ENCODE measurements around the gene FOXB1.

FOXB1 gene

DNA sequence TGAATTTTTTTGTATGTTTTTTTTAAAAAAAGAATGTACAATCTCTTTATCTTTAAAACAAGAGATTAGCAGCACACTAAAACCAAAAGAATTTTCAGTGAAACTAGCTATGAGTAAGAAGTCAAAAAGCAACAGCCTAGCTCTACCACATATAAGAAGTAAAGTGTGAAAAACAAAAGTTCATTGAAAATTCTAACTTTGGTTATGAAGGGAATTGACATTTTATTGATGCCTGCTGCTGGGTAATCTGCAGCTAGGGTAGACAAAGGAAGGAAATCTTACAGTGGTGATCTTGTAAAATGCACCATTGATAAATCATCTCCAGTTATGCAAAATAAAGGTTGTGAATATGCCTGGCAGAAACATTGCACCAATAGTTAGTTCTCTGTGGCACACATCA is 37.8 kb upstream of the FOXB1 start:
- no peak overlapping the region for H3K27ac Mint-ChIP-seq
- peaks cover 52% of the 10 kb centered on the region for H3K9me3 Mint-ChIP-seq
- no peak overlapping the region for H3K4me3 Mint-ChIP-seq
- no peaks in the 10 kb centered on the region for H3K4me1 Mint-ChIP-seq
- peaks cover 31% of the 10 kb centered on the region for H3K36me3 Mint-ChIP-seq (ENCODE audit: low read depth)
- no peak for DNase-seq
- no peaks in the 10 kb centered on the region for H3K27me3 Mint-ChIP-seq (ENCODE audit: low read depth, poor library complexity)
- TF ChIP-seq, protein P1, sequence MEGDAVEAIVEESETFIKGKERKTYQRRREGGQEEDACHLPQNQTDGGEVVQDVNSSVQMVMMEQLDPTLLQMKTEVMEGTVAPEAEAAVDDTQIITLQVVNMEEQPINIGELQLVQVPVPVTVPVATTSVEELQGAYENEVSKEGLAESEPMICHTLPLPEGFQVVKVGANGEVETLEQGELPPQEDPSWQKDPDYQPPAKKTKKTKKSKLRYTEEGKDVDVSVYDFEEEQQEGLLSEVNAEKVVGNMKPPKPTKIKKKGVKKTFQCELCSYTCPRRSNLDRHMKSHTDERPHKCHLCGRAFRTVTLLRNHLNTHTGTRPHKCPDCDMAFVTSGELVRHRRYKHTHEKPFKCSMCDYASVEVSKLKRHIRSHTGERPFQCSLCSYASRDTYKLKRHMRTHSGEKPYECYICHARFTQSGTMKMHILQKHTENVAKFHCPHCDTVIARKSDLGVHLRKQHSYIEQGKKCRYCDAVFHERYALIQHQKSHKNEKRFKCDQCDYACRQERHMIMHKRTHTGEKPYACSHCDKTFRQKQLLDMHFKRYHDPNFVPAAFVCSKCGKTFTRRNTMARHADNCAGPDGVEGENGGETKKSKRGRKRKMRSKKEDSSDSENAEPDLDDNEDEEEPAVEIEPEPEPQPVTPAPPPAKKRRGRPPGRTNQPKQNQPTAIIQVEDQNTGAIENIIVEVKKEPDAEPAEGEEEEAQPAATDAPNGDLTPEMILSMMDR (IDR thresholded peaks at IDR 0.05), result no peak

DNA sequence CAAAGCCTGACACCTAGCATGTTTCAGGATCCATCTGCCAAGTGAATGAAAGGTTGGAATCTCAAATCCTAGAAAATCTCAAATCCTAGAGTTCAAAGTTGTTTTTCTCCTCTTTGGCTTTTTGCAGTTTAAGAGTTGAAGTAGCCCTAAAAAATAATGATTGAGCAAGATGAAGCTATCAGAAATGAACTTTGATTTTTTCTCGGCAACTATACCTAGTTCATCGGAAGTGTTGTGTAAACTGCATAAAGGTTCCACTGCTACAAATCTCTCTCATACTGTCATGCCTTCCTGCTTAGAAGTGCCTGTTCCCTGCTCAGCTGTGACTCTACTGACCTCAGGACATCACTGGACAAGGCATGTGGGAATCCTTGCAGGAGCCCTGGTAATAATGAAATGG is 35.8 kb upstream of the FOXB1 start:
- H3K4me1 Mint-ChIP-seq, result no peaks in the 10 kb centered on the region
- DNase-seq, result no peak
- H3K27ac Mint-ChIP-seq, result no peak overlapping the region
- peaks cover 17% of the 10 kb centered on the region for H3K36me3 Mint-ChIP-seq (ENCODE audit: low read depth)
- H3K9me3 Mint-ChIP-seq, result peaks cover 34% of the 10 kb centered on the region
- no peak overlapping the region for H3K4me3 Mint-ChIP-seq
- TF ChIP-seq, protein P1 (IDR thresholded peaks at IDR 0.05), result no peak
- no peaks in the 10 kb centered on the region for H3K27me3 Mint-ChIP-seq (ENCODE audit: low read depth, poor library complexity)

DNA sequence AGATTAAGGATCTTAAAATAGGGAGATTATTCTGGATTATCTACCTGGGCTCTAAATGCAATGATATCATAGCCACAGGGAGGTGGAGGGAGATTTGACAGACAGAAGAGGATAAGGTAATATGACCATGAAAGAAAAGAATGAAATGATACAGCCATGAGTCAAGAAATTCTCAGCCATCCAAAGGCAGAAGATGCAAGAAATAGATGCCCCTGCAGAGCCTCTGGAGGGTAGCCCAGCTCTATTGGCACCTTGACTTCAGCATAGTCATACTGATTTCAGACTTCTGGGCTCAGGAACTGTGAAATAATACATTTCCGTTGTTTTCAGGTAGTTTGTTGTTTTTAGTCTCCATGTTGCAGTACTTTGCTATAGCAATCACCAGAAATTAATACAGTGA is 31.9 kb upstream of the FOXB1 start:
- H3K4me1 Mint-ChIP-seq, result no peaks in the 10 kb centered on the region
- H3K4me3 Mint-ChIP-seq, result no peak overlapping the region
- H3K36me3 Mint-ChIP-seq (ENCODE audit: low read depth), result peaks cover 10% of the 10 kb centered on the region
- TF ChIP-seq, protein P1 (IDR thresholded peaks at IDR 0.05), result no peak
- peaks cover 16% of the 10 kb centered on the region for H3K9me3 Mint-ChIP-seq
- H3K27ac Mint-ChIP-seq, result no peak overlapping the region
- no peaks in the 10 kb centered on the region for H3K27me3 Mint-ChIP-seq (ENCODE audit: low read depth, poor library complexity)
- no peak for DNase-seq

DNA sequence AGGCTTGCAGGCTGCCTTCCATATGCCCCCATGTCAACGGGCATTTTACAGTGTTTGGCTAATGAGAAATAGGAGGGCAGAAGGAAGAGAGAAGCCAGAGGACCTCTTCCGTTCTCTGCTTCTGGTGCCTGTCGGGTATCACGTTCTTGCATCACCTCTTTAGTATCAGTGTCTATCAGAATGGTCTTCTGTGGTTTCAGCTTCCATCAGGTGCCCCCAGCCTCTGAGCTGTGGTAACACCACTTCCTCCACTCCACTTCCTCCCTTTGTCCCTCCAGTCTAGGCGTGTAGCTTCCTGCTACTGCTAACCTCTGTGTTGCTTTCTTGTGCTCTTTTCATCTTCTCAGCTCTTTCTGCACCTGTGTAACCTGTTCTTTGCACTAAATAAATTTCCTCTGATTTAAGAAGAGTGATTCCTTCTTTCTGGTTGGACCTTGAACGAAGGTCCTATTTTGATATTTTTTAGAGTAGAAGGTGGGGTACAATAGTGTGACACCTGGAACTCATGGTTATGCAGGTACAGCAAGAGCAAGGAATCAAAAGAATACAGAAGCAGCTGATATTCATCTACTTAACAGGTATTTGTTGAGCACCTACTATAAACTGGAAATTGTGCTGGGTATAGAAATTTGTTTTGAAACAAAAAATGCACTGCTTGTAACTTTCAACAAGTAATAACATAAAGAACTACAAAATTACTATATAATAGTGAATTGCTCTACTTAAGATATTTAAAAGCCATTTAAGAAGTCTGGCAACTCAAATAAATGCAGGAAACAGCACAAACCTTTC is 27.4 kb upstream of the FOXB1 start:
- H3K9me3 Mint-ChIP-seq, result peaks cover 22% of the 10 kb centered on the region
- no peak for DNase-seq
- H3K27me3 Mint-ChIP-seq (ENCODE audit: low read depth, poor library complexity), result no peaks in the 10 kb centered on the region
- H3K27ac Mint-ChIP-seq, result peak overlapping the region; percentile 10
- TF ChIP-seq, protein P1 (IDR thresholded peaks at IDR 0.05), result no peak
- H3K4me3 Mint-ChIP-seq, result no peak overlapping the region
- peaks cover 4% of the 10 kb centered on the region for H3K36me3 Mint-ChIP-seq (ENCODE audit: low read depth)
- no peaks in the 10 kb centered on the region for H3K4me1 Mint-ChIP-seq

DNA sequence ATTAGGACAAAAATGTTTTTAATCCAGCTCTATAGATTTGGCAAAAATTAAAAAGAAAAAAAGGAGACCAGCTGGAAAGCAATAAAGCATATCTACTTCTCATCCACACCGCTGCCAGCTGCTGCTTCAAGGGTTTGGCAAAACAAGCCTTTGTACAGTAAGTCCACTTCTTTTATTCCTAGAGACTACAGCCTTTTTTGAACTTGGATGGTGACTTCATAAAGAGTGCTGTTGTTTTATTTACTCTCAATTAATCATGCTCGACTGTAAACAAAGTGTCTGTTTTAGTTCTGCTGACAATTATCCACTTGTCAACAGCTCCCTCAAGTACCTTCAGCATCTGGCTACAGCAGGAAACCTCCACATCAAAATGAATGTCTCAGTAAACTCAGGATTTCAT is 12.3 kb upstream of the FOXB1 start:
- Mint-ChIP-seq H3K36me3 (ENCODE audit: low read depth) (peaks cover 4% of the 10 kb centered on the region), H3K27me3 (ENCODE audit: low read depth, poor library complexity) (peaks cover 31% of the 10 kb centered on the region), H3K27ac (no peak overlapping the region), H3K9me3 (peaks cover 6% of the 10 kb centered on the region), H3K4me1 (peaks cover 54% of the 10 kb centered on the region), H3K4me3 (no peak overlapping the region)
- TF ChIP-seq, protein P1 (IDR thresholded peaks at IDR 0.05), result no peak
- DNase-seq, result no peak

Data from nephron progenitor cell (in vitro differentiated cells).